GM18870 (cell line): ENCODE results near the gene NFKBIE.

ENCODE experiments used
- ATAC-seq: cut with Tn5 transposase; IDR thresholded peaks from one replicate; pipeline ENCODE4 v1.9.1; 2021; ENCODE audit warnings: moderate library complexity; ENCODE audit not compliant: unreplicated experiment

The NFKBIE gene

DNA sequence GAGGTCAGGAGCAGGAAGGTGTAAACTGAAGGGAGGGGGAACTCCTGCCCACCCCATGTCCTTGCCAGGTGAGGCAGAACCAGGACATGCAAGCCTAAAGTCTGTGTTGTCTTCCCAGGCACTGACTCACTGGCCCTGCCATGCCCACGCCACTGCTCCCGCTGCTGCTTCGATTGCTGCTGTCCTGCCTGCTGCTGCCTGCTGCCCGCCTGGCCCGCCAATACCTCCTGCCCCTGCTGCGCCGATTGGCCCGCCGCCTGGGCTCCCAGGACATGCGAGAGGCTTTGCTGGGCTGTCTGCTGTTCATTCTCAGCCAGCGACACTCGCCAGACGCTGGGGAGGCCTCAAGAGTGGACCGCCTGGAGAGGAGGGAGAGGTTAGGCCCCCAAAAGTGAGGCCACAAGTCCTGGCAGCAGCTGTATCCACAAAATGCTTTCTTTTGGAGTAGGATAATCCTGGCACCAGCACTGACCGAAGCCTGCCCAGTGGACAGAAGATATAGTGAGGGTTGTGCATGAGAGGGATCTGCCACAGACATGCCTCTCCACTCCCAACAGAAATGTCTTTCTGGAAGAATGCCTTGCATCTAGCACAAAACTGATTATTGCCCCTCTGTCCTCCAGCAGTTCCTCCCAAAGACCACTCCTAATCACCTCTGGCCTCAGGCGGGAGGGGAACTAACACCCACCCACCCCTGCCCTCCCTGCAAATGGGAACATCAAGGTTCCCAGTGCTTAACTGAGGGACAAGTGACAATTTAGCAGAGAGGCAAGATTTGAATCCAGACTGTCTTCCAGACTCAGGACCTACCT, 47.8 kb downstream of the NFKBIE start:
- no peak for ATAC-seq

GRCh38 chr6:44216677-44217331, 48.5 kb downstream of the NFKBIE start, which contains the start of gene MYMX:
Gene MYMX, plus strand, starts transcription at chr6:44216926. Its CDS starts 546 bp downstream, at chr6:44217472.
- ATAC-seq: no peak

GRCh38 chr6:44214307-44214706, 51.0 kb downstream of the NFKBIE start:
- no peak for ATAC-seq

DNA sequence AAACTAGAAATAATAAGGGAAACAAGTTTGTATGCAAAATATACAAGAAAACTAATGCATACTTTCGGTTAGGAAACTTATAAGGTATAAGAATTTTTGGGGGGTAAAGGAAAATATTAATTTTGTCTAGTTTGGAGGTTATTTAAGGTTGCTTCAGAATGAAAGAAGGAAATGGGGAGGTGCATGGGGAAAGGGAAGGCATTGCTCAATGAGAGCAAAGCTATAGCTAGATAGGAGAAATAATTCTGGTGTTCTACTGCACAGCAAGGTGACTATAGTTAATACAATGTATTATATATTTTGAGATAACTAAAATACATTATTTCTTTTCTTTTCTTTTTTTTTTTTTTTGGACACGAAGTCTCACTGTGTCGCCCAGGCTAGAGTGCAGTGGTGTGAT, 54.1 kb downstream of the NFKBIE start:
- ATAC-seq: no peak
